HL-60/S4 treated with phorbol 12-myristate 13-acetate at 8.2 ng/mL for 4 days and 3 days (cell line): ENCODE results near the gene PRR23B.

ENCODE experiments used
- in situ Hi-C: fragments of 300-500 bp; cut with MboI; formaldehyde crosslinking; loops from 2 replicates; pipeline ENCODE4 v1.15.0; 2022; ENCODE audit warnings: low sequenced_read_pairs

Gene PRR23B

DNA sequence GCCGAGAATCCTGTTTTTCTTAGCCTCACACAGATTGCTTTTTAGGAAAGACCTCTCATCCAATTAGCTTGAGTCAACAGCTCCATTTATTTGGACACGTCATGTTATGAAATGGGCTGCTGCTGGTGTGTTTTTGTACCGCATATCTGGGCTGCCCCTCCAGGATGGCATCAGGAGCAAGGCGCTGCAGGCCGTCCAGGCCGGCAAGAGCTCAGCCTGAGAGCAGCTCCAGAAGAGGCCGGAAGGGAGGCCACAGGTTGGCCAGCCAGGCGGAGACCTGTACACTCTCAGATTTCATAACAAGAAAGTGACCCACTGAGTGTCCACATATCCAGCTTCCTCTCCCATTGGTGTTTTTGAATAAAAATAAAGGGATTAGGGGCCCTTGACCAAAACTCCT lies 45.4 kb downstream of the PRR23B start:
- in situ Hi-C loops, result no loop called here

DNA sequence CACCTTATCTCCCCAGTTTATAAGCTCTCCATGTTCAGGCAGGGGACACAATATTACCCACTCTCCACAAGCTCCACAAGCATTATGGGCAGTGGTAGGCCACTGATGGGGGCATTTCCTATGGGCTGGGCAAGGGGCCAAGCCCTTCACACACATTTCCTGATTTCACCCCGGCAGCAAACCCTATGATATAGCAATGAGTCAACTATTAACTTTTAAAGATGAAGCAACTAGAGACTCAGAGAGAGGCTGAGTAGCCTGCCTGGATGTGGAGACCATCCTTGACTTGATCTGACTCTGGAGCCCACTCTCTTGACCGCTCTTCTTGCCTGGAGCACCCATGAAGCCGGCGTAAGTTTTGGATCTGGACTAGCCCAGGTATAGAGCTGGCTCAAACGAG lies 46.3 kb downstream of the PRR23B start:
- in situ Hi-C loops, result no loop called here

DNA sequence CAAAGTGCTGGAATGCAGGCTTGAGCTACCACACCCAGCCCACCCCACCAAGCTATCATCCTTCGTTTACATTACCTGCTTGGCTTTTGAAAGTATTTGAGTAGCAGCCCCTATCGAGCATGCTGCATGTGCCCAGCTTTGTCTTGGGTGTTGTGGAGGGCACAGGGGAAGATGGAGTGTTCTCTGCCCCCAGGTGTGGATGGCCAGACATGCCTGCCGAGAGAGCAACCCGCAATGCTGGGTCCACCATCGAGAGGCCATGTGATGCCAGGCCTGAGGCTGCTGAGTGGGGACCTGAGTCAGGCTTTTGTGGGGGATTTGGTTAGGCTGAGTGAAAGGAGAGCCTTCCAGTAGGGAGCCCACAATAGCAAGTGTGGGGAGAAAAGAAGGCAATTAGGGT lies 47.8 kb downstream of the PRR23B start:
- in situ Hi-C loops, result no loop called here

DNA sequence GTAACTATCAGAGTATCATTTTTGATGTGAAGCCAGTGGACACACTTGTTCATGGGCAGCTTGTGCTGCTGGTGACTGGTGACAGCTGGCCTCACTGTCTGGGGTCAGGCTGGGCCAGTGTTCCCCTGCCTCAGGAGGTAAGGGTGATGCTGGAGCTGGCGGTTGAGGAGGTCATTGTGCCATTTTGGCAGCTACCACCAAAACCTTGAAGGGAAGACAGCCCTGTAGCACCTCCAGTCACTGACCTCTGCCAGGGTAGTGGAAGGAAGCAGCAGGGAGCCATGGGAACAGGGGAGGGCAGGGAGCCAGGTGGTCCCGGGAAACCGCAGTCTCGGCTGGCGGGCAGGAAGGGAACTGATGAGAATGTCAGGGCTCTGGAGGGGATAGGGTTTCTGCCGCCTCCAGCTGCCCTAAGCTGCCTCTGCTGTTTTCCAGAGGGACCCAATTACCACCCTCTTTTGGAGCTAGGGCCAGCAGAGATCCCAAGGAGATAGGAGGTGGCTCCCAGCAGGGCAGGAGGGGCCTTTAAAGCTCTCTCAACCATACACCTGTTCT lies 48.9 kb downstream of the PRR23B start:
- in situ Hi-C loops, result no loop called here
